Measurements from ENCODE around the gene RGS2. TPM values are rescaled to one million over a fixed set of nuclear protein-coding genes. Genes with fewer than 3 reads are reported as not detected.

RGS2 gene
- total and polyA plus RNA-seq, 2 of the 4 experiments (the other 2 are of a cell fraction), result 13.5 to 19.7 TPM

DNA sequence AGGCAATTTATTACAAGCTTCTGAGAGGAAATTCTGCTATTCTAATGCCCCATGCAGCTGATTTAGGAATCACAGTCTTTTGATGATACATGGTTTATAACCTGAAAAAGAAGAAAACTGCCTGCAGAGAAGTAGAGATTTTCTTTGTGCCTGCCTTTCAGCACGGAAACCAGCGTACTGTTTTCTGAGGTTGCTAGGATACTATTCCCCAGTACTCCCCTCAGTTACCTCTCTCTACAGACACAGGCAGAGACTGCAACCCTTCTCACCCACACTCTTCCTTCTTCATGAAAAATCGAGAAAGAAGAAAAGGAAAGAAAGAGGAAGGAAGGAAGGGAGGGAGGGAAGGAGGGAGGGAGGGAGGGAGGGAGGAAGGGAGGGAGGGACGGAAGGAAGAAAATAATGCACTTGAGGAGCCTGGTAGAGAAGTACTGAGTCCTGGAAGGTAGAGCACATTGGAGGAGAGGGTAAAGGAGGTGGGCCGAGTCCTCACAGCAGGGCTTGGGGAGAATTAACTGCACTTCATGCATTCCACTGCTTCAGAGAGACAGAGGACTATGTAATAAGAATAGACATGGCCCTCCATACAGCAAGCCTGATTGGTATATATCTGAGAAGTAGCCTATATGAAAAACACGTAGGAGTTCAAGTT is 21.9 kb downstream of the RGS2 start:
- in situ Hi-C loops (cut with MboI; ENCODE audit: low sequenced_read_pairs) (no loop called here), dilution Hi-C loops (cut with HindIII; ENCODE audit: low sequenced_read_pairs, unreplicated experiment) (no loop called here), intact Hi-C loops (cut with micrococcal nuclease) (no loop called here)
- Histone ChIP-seq H3K4me3 (ENCODE audit: insufficient read depth, low read depth, low read length) (no peak overlapping the region), H3K4me1 (ENCODE audit: control insufficient read depth, insufficient read depth, low read length) (peaks cover 3% of the 10 kb centered on the region; the same call in 1 of the 2 replicates), H3K9me1 (ENCODE audit: insufficient read depth, low read length) (no peaks in the 10 kb centered on the region), H4K5ac (ENCODE audit: low read depth, low read length) (no peak overlapping the region), H4K20me1 (ENCODE audit: insufficient read depth, low read length) (no peaks in the 10 kb centered on the region), H4K91ac (ENCODE audit: insufficient read depth, low read depth, low read length) (no peak overlapping the region), H4K8ac (ENCODE audit: low read depth in 2 of 2, low read length in 2 of 2) (no peak overlapping the region), H3K14ac (replicated peaks; ENCODE audit: low read depth, low read length) (no peak overlapping the region), H3K4ac (ENCODE audit: low read depth, low read length) (no peak overlapping the region), H3K9me3 (ENCODE audit: control insufficient read depth, insufficient read depth, low read length) (no peaks in the 10 kb centered on the region), H3K18ac (ENCODE audit: low read depth, low read length) (no peak overlapping the region), H2AFZ (replicated peaks; ENCODE audit: low read length, poor library complexity) (no peak overlapping the region), H3K27me3 (ENCODE audit: control insufficient read depth, insufficient read depth, low read length) (no peaks in the 10 kb centered on the region), H3K79me1 (ENCODE audit: low read depth in 1 of 2, low read length in 2 of 2) (no peaks in the 10 kb centered on the region), H2BK15ac (ENCODE audit: low read depth, low read length) (no peak overlapping the region), H3K4me2 (ENCODE audit: low read depth, low read length) (no peak overlapping the region), H3K9ac (ENCODE audit: low read depth, low read length) (no peak overlapping the region), H2BK20ac (ENCODE audit: low read depth, low read length) (no peak overlapping the region), H2AK5ac (ENCODE audit: low read depth, low read length) (no peak overlapping the region), H2BK5ac (ENCODE audit: low read depth, low read length, poor library complexity, severe bottlenecking) (no peak overlapping the region), H3K27ac (ENCODE audit: insufficient read depth, low read length) (no peak overlapping the region), H2BK120ac (ENCODE audit: low read depth, low read length) (no peak overlapping the region), H3K36me3 (ENCODE audit: control insufficient read depth, insufficient read depth, low read length) (no peaks in the 10 kb centered on the region), H3K23ac (ENCODE audit: low read depth, low read length) (no peak overlapping the region), H3K56ac (ENCODE audit: extremely low read depth, insufficient read depth, low read length) (no peak overlapping the region), H2AK9ac (replicated peaks; ENCODE audit: low read depth, low read length, poor library complexity) (no peak overlapping the region)
- ChIA-PET CTCF (no interaction called here), POLR2A (ENCODE audit: unreplicated experiment) (no interaction called here)
- no CpG with 5 or more reads among the region's 6 CpGs for WGBS, 2 experiments (ENCODE audit: extremely low coverage in 2 of 2, insufficient read length in 1 of 2)
- ATAC-seq (ENCODE audit: low read depth) (no peak), DNase-seq (no peak)
- BruUV-seq (replicated peaks), result no TSS peak
- TF ChIP-seq, protein P1, sequence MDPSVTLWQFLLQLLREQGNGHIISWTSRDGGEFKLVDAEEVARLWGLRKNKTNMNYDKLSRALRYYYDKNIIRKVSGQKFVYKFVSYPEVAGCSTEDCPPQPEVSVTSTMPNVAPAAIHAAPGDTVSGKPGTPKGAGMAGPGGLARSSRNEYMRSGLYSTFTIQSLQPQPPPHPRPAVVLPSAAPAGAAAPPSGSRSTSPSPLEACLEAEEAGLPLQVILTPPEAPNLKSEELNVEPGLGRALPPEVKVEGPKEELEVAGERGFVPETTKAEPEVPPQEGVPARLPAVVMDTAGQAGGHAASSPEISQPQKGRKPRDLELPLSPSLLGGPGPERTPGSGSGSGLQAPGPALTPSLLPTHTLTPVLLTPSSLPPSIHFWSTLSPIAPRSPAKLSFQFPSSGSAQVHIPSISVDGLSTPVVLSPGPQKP (IDR thresholded peaks at IDR 0.05; ENCODE audit: borderline replicate concordance, low read depth, low read length), result no peak
- TF ChIP-seq, protein P2, sequence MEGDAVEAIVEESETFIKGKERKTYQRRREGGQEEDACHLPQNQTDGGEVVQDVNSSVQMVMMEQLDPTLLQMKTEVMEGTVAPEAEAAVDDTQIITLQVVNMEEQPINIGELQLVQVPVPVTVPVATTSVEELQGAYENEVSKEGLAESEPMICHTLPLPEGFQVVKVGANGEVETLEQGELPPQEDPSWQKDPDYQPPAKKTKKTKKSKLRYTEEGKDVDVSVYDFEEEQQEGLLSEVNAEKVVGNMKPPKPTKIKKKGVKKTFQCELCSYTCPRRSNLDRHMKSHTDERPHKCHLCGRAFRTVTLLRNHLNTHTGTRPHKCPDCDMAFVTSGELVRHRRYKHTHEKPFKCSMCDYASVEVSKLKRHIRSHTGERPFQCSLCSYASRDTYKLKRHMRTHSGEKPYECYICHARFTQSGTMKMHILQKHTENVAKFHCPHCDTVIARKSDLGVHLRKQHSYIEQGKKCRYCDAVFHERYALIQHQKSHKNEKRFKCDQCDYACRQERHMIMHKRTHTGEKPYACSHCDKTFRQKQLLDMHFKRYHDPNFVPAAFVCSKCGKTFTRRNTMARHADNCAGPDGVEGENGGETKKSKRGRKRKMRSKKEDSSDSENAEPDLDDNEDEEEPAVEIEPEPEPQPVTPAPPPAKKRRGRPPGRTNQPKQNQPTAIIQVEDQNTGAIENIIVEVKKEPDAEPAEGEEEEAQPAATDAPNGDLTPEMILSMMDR (conservative IDR thresholded peaks at IDR 0.05; ENCODE audit: low read depth, low read length), result no peak
- TF ChIP-seq CEBPB (IDR thresholded peaks at IDR 0.05; ENCODE audit: low read depth, low read length) (no peak), FOS (IDR thresholded peaks at IDR 0.05; ENCODE audit: low read depth, low read length) (no peak), RAD21 (IDR thresholded peaks at IDR 0.05; ENCODE audit: low read length) (no peak), RFX5 (IDR thresholded peaks at IDR 0.05; ENCODE audit: low read depth, low read length) (no peak), RCOR1 (IDR thresholded peaks at IDR 0.05; ENCODE audit: insufficient replicate concordance, low read length) (no peak), MAZ (IDR thresholded peaks at IDR 0.05; ENCODE audit: borderline replicate concordance, low read depth, low read length) (no peak), SMC3 (IDR thresholded peaks at IDR 0.05; ENCODE audit: low read depth, low read length) (no peak), NFE2L2 (IDR thresholded peaks at IDR 0.05; ENCODE audit: low read depth, low read length) (no peak), BHLHE40 (IDR thresholded peaks at IDR 0.05; ENCODE audit: low read depth, low read length) (no peak), POLR2A (IDR thresholded peaks at IDR 0.05; ENCODE audit: low read depth, low read length) (no peak), CHD1 (IDR thresholded peaks at IDR 0.05; ENCODE audit: low read depth, low read length) (no peak), MAFK (IDR thresholded peaks at IDR 0.05; ENCODE audit: low read depth, low read length) (no peak)
- TF ChIP-seq, protein P3, sequence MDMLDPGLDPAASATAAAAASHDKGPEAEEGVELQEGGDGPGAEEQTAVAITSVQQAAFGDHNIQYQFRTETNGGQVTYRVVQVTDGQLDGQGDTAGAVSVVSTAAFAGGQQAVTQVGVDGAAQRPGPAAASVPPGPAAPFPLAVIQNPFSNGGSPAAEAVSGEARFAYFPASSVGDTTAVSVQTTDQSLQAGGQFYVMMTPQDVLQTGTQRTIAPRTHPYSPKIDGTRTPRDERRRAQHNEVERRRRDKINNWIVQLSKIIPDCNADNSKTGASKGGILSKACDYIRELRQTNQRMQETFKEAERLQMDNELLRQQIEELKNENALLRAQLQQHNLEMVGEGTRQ (IDR thresholded peaks at IDR 0.05; ENCODE audit: low read depth, low read length), result no peak
